ENCODE results near the gene TRPV3. TPM values are rescaled to one million over a fixed set of nuclear protein-coding genes. Genes with fewer than 3 reads are reported as not detected.
"Not testable (repeated sequence)": the region's sequence is repeated elsewhere in the genome, so short reads cannot be mapped to it uniquely, and the experiment has no call there.

The TRPV3 gene
- total RNA-seq, 4 donors from 2014 or later, result 4.2 to 21.4 (median 9.7) TPM

GRCh38 chr17:3474212-3474611, 83.4 kb downstream of the TRPV3 start:
- no peaks in the 10 kb centered on the region for H3K27me3 ChIP-seq
- H3K9me3 ChIP-seq, result no peaks in the 10 kb centered on the region
- DNase-seq (ENCODE audit: low spot score in 2 of 2), result no peak
- no peak for TF ChIP-seq POLR2A (IDR thresholded peaks at IDR 0.05)
- peak in 1 of 2 donors; percentile 39 for TF ChIP-seq EP300 (IDR thresholded peaks at IDR 0.05)
- TF ChIP-seq, protein P1, sequence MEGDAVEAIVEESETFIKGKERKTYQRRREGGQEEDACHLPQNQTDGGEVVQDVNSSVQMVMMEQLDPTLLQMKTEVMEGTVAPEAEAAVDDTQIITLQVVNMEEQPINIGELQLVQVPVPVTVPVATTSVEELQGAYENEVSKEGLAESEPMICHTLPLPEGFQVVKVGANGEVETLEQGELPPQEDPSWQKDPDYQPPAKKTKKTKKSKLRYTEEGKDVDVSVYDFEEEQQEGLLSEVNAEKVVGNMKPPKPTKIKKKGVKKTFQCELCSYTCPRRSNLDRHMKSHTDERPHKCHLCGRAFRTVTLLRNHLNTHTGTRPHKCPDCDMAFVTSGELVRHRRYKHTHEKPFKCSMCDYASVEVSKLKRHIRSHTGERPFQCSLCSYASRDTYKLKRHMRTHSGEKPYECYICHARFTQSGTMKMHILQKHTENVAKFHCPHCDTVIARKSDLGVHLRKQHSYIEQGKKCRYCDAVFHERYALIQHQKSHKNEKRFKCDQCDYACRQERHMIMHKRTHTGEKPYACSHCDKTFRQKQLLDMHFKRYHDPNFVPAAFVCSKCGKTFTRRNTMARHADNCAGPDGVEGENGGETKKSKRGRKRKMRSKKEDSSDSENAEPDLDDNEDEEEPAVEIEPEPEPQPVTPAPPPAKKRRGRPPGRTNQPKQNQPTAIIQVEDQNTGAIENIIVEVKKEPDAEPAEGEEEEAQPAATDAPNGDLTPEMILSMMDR (IDR thresholded peaks at IDR 0.05), result no peak
- H3K36me3 ChIP-seq, result no peaks in the 10 kb centered on the region
- peak overlapping the region; percentile 47 to 93 (median 80) for H3K27ac ChIP-seq
- peak overlapping the region in 1 of 4 donors; percentile 2 for H3K4me3 ChIP-seq
- H3K4me1 ChIP-seq, result peaks cover 5 to 26% (median 13%) of the 10 kb centered on the region in 4 donors
- WGBS, 2 donors, result 11 to 12% methylated on average over 3 of the region's 3 CpGs

- Histone ChIP-seq H3K4me1 (peaks cover 5 to 23% (median 13%) of the 10 kb centered on the region in 4 donors), H3K4me3 (no peak overlapping the region), H3K9me3 (no peaks in the 10 kb centered on the region), H3K36me3 (no peaks in the 10 kb centered on the region), H3K27ac (no peak overlapping the region), H3K27me3 (no peaks in the 10 kb centered on the region)
- 92 to 93% methylated on average over 21 of the region's 21 CpGs for WGBS, 2 donors
- DNase-seq (ENCODE audit: low spot score in 2 of 2), result no peak
- no peak for TF ChIP-seq POLR2A (IDR thresholded peaks at IDR 0.05)
Observed at GRCh38 chr17:3472137-3472536, 85.5 kb downstream of the TRPV3 start.

DNA sequence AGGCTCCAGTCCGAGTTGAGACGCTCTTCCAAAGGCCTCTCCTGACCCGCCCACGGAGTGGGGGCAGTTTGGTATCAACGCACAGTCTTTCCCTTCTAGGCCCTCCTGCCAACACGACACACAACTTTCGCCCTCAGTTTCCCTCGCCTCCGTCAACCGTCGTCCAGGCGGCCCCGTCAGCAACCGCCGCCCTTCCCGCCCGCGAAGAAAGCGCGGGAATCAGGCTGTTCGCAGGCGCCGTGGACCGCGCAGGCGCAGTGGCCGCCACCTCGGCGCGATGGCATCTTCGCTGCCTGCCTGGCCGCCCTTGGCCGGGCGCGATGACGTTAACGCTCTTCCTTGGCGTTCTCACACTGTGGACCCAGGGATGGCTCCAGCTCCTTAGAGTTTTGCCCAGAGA, 86.0 kb downstream of the TRPV3 start, which contains the start of gene SPATA22:
Gene SPATA22 (minus strand): TSS at position 221 of the 400 bp plus-strand sequence. CDS start 2,494 bp downstream, outside the sequence.
- no peak for DNase-seq (ENCODE audit: low spot score in 2 of 2)
- Histone ChIP-seq H3K27ac (peak within 1 kb of the TSS in 1 of 4 donors; percentile 93), H3K4me1 (peaks cover 5 to 22% (median 13%) of the 10 kb centered on the region in 4 donors), H3K9me3 (no peaks in the 10 kb centered on the region), H3K36me3 (no peaks in the 10 kb centered on the region), H3K4me3 (no peak within 1 kb of the TSS), H3K27me3 (no peaks in the 10 kb centered on the region)
- TF ChIP-seq EP300 (IDR thresholded peaks at IDR 0.05), result no peak
- no peak for TF ChIP-seq POLR2A (IDR thresholded peaks at IDR 0.05)
- TF ChIP-seq, protein P1 (IDR thresholded peaks at IDR 0.05), result no peak
- 96% methylated on average over 38 of the region's 38 CpGs for WGBS, 2 donors

GRCh38 chr17:3469529-3469928, 88.1 kb downstream of the TRPV3 start:
- 58 to 75% methylated on average over 5 of the region's 5 CpGs for WGBS, 2 donors
- peaks cover 0 to 11% (median 5%) of the 10 kb centered on the region in 4 donors for H3K4me1 ChIP-seq
- no peaks in the 10 kb centered on the region for H3K27me3 ChIP-seq
- H3K4me3 ChIP-seq, result no peak overlapping the region
- H3K27ac ChIP-seq, result no peak overlapping the region
- no peaks in the 10 kb centered on the region for H3K9me3 ChIP-seq
- no peak for DNase-seq (ENCODE audit: low spot score in 2 of 2)
- TF ChIP-seq POLR2A (IDR thresholded peaks at IDR 0.05) (no peak), EP300 (IDR thresholded peaks at IDR 0.05) (no peak)
- TF ChIP-seq, protein P1 (IDR thresholded peaks at IDR 0.05), result no peak
- H3K36me3 ChIP-seq, result no peaks in the 10 kb centered on the region

GRCh38 chr17:3466355-3466754, 91.3 kb downstream of the TRPV3 start:
- H3K27me3 ChIP-seq; H3K27ac ChIP-seq; H3K9me3 ChIP-seq; H3K4me1 ChIP-seq; H3K36me3 ChIP-seq; DNase-seq (ENCODE audit: low spot score in 2 of 2); H3K4me3 ChIP-seq: not testable (repeated sequence)
- WGBS, 2 donors, result 57 to 71% methylated on average over 1 of the region's 1 CpG

Other genes with a start within 250 kb of the TRPV3 start
- gene OR3A2, start 171.5 kb downstream of the TRPV3 start, total RNA-seq, result 1 to 10 TPM in 1 of 4 donors, not detected in 3; 1.1 TPM
- gene OR1E1, start 159.4 kb downstream of the TRPV3 start, total RNA-seq, result not detected
- not detected for gene OR3A3, start 146.4 kb downstream of the TRPV3 start, total RNA-seq
- 1 to 10 TPM in 1 of 4 donors, not detected in 3; 1.0 TPM for gene OR1E2, start 124.0 kb downstream of the TRPV3 start, total RNA-seq
- gene SPATA22, start 86.0 kb downstream of the TRPV3 start, total RNA-seq, result 1 to 10 TPM in 2 of 4 donors, under 1 TPM in 2; 0.39 to 2.7 (median 1.2) TPM
- gene ASPA, start 81.8 kb downstream of the TRPV3 start, total RNA-seq, result 10 to 100 TPM in 3 of 4 donors, 1 to 10 TPM in 1; 7.8 to 19.2 (median 15.4) TPM
- gene TRPV1, start 51.6 kb upstream of the TRPV3 start, total RNA-seq, result 10 to 100 TPM; 11.3 to 31.5 (median 12.1) TPM
- gene SHPK, start 78.4 kb upstream of the TRPV3 start, total RNA-seq, result 10 to 100 TPM; 17.5 to 29.6 (median 22.5) TPM
- gene CTNS, start 78.9 kb upstream of the TRPV3 start, total RNA-seq, result 10 to 100 TPM; 42.9 to 62.1 (median 50.6) TPM
- 100 to 1,000 TPM; 183 to 303 (median 249) TPM for gene TAX1BP3, start 110.8 kb upstream of the TRPV3 start, total RNA-seq
- gene EMC6, start 111.0 kb upstream of the TRPV3 start, total RNA-seq, result 10 to 100 TPM; 12.6 to 23.4 (median 18.9) TPM
- under 1 TPM in 1 of 4 donors, not detected in 3; 0.42 TPM for gene P2RX5, start 138.3 kb upstream of the TRPV3 start, total RNA-seq
- gene HASPIN, start 166.1 kb upstream of the TRPV3 start, total RNA-seq, result under 1 TPM in 1 of 4 donors, not detected in 3; 0.21 TPM
- gene ITGAE, start 243.4 kb upstream of the TRPV3 start, total RNA-seq, result 10 to 100 TPM; 11.1 to 17.5 (median 13.4) TPM